GM12878 (cell line): ENCODE data around the gene FXYD7. TPM values are rescaled to one million over a fixed set of nuclear protein-coding genes. Genes with fewer than 3 reads are reported as not detected.

Source experiments
- ATAC-seq: fragments of 200-7000 bp; cut with Tn5 transposase; 3 replicates; pipeline ENCODE4 v1.9.1; 2020; ENCODE audit warnings: mild to moderate bottlenecking, moderate library complexity
- BruUV-seq: library from RNA; stranded (reverse); fragments of 400-500 nt; replicated peaks from 2 replicates; lab custom pipeline; 2021; lab: Mats Ljungman, UMichigan
- CTCF ChIA-PET: fragments of 300-600 bp; sonication (Branson Sonifier 250); formaldehyde crosslinking; extraction: SDS; loops from one replicate; lab custom pipeline; 2021; ENCODE audit warnings: inconsistent platforms; lab: Yijun Ruan, JAX
- POLR2A ChIA-PET: fragments of 350-600 bp; formaldehyde crosslinking; extraction: SDS; loops from one replicate; lab custom pipeline; 2021; ENCODE audit warnings: inconsistent platforms; lab: Charles Lee
- RAD21 ChIA-PET: fragments of 300-600 bp; sonication (Branson Sonifier 250); formaldehyde crosslinking; loops from one replicate; lab custom pipeline; 2023; ENCODE audit warnings: antibody characterized with exemption; ENCODE audit not compliant: unreplicated experiment; lab: Charles Lee
- SMC1A ChIA-PET: fragments of 300-600 bp; sonication (Branson Sonifier 250); formaldehyde crosslinking; loops from one replicate; lab custom pipeline; 2023; ENCODE audit not compliant: unreplicated experiment, uncharacterized antibody; lab: Charles Lee
- DNase-seq: peaks from one replicate; pipeline ENCODE4 v3.0.0-alpha.2; 2011; ENCODE audit warnings: low read depth, low spot score
- FAIRE-seq: peaks from 3 replicates; lab custom pipeline; 2011; peaks lifted over from hg19 to GRCh38; lab: Jason Lieb, UNC
- H2AFZ ChIP-seq: 2 replicates; pipeline ENCODE4 v1.6.0; 2011; ENCODE audit warnings: low read depth, low read length, control low read depth; ENCODE audit not compliant: control insufficient read depth
- H3K27ac ChIP-seq: 2 replicates; pipeline ENCODE4 v1.5.1; 2011; ENCODE audit warnings: control low read depth; ENCODE audit not compliant: control insufficient read depth, insufficient read depth
- H3K27me3 ChIP-seq, 2 experiments: replicated peaks in 1 of 2; 2 replicates each; pipeline versions ENCODE4 v1.6.0 to v1.6.1; 2011; ENCODE audit warnings: low read length in 1 of 2; ENCODE audit not compliant: control insufficient read depth in 2 of 2, insufficient read depth in 2 of 2
- H3K36me3 ChIP-seq, 2 experiments: 2 replicates each; pipeline ENCODE4 v1.5.1; 2011; ENCODE audit warnings: low read length in 1 of 2; ENCODE audit not compliant: control insufficient read depth in 2 of 2, insufficient read depth in 2 of 2
- H3K4me1 ChIP-seq: 2 replicates; pipeline ENCODE4 v1.6.1; 2011; ENCODE audit warnings: mild to moderate bottlenecking, low read length, moderate library complexity, mixed read lengths; ENCODE audit not compliant: control insufficient read depth, insufficient read depth
- H3K4me2 ChIP-seq: 2 replicates; pipeline ENCODE4 v1.6.0; 2011; ENCODE audit warnings: control low read depth; ENCODE audit not compliant: control insufficient read depth, insufficient read depth
- H3K4me3 ChIP-seq: fragments of 200-600 bp; sonication (generic); 2 replicates; pipeline ENCODE4 v1.5.1; 2016
- H3K79me2 ChIP-seq: 2 replicates; pipeline ENCODE4 v1.6.0; 2011; ENCODE audit warnings: low read length; ENCODE audit not compliant: control insufficient read depth, insufficient read depth
- H3K9ac ChIP-seq: 2 replicates; pipeline ENCODE4 v1.8.0; 2011; ENCODE audit warnings: low read length, control low read depth, mixed read lengths; ENCODE audit not compliant: control insufficient read depth, insufficient read depth
- H3K9me3 ChIP-seq: replicated peaks from 3 replicates; pipeline ENCODE4 v1.5.1; 2011; ENCODE audit warnings: mild to moderate bottlenecking, low read length; ENCODE audit not compliant: control insufficient read depth, insufficient read depth
- H4K20me1 ChIP-seq: 2 replicates; pipeline ENCODE4 v1.6.0; 2011; ENCODE audit not compliant: control insufficient read depth, insufficient read depth
- CREB1 ChIP-seq: IDR thresholded peaks from 2 replicates; pipeline ENCODE4 v1.6.1; 2012; ENCODE audit warnings: low read depth, mild to moderate bottlenecking, inconsistent platforms
- EGR1 ChIP-seq, 2 experiments: IDR thresholded peaks; 1 replicate in 1 of 2; 2 replicates in 1 of 2; pipeline ENCODE4 v1.6.1; 2011 to 2012; ENCODE audit warnings: low read depth in 2 of 2, low read length in 2 of 2, borderline replicate concordance in 1 of 2, mild to moderate bottlenecking in 1 of 2, moderate library complexity in 1 of 2
- GATAD2B ChIP-seq: fragments of 450-650 bp; conservative IDR thresholded peaks from 2 replicates; pipeline ENCODE4 v1.6.1; 2017; ENCODE audit warnings: low read depth, mild to moderate bottlenecking, moderate library complexity
- HDAC6 ChIP-seq: fragments of 200-600 bp; sonication (generic); IDR thresholded peaks from one replicate; pipeline ENCODE4 v1.8.0; 2017; ENCODE audit warnings: antibody characterized with exemption; ENCODE audit not compliant: unreplicated experiment
- KDM1A ChIP-seq: fragments of 200-600 bp; sonication (generic); IDR thresholded peaks from 2 replicates; pipeline ENCODE4 v1.6.1; 2016; ENCODE audit warnings: borderline replicate concordance
- NFIC ChIP-seq: IDR thresholded peaks from 2 replicates; pipeline ENCODE4 v1.6.1; 2012; ENCODE audit warnings: low read depth, mild to moderate bottlenecking, inconsistent platforms, low read length, moderate library complexity
- NFXL1 ChIP-seq: fragments of 450-650 bp; IDR thresholded peaks from 2 replicates; pipeline ENCODE4 v1.6.1; 2017; ENCODE audit warnings: antibody characterized with exemption, mild to moderate bottlenecking, borderline replicate concordance
- PAX5 ChIP-seq: IDR thresholded peaks from 2 replicates; pipeline ENCODE4 v1.6.1; 2011; ENCODE audit warnings: low read depth, low read length, borderline replicate concordance
- POLR2A ChIP-seq: IDR thresholded peaks from 2 replicates; pipeline ENCODE4 v1.6.1; 2011; ENCODE audit warnings: low read depth, mild to moderate bottlenecking, low read length
- SPI1 ChIP-seq: IDR thresholded peaks from 2 replicates; pipeline ENCODE4 v1.6.1; 2011; ENCODE audit warnings: low read depth, mild to moderate bottlenecking, low read length, moderate library complexity, borderline replicate concordance; ENCODE audit not compliant: insufficient read depth
- ZNF24 ChIP-seq: fragments of 450-650 bp; IDR thresholded peaks from 2 replicates; pipeline ENCODE4 v1.6.1; 2017; ENCODE audit warnings: antibody characterized with exemption, mild to moderate bottlenecking
- WGBS: methylation state at CpG from one replicate; pipeline ENCODE4 v1.1.6; 2016; ENCODE audit warnings: low lambda C conversion rate; ENCODE audit not compliant: insufficient replicate concordance, insufficient coverage; ENCODE audit errors: missing lambda C conversion rate; 5-methylcytosine and 5-hydroxymethylcytosine counted together
- in situ Hi-C: fragments of 300-500 bp; cut with MboI; formaldehyde crosslinking; loops from 9 replicates; pipeline ENCODE4 v1.14.3; 2018; ENCODE audit warnings: mixed read lengths
- intact Hi-C: fragments of 100-400 bp; cut with micrococcal nuclease; formaldehyde crosslinking; loops from one replicate; pipeline ENCODE4 v1.14.2; 2022; ENCODE audit not compliant: unreplicated experiment
- polyA plus RNA-seq, 11 experiments: library from polyadenylated mRNA; depleted of rRNA in 4 of 11; unstranded in 6 of 11; stranded (reverse) in 5 of 11; fragments of >200 nt; fragmentation: Nextera tagmentation in 4 of 11; fragmentation: Illumina TruSeq in 1 of 11; extraction: Ambion mirVana in 4 of 11; extraction: Trizol in 1 of 11; gene quantifications; 1 replicate in 1 of 11; 2 replicates in 10 of 11; pipeline versions ENCODE4 v1.2.1 to v1.2.3, GENCODE V29; 2011 to 2016; ENCODE audit warnings: inconsistent platforms in 2 of 11, missing spikeins in 2 of 11, low read depth in 1 of 11
- total RNA-seq, 4 experiments: library from RNA; depleted of rRNA in 3 of 4; stranded (reverse); fragments of >200 nt in 3 of 4; fragmentation: Illumina TruSeq in 1 of 4; extraction: Trizol in 1 of 4; gene quantifications; 2 replicates each; pipeline versions ENCODE4 v1.2.1 to v1.2.3, GENCODE V29; 2013 to 2021
- TF ChIP-seq, protein P1 (sequence below): IDR thresholded peaks from 2 replicates; pipeline ENCODE4 v1.6.1; 2012; ENCODE audit warnings: low read length, inconsistent platforms
- TF ChIP-seq, protein P2 (sequence below): fragments of 450-650 bp; IDR thresholded peaks from 2 replicates; pipeline ENCODE4 v1.6.1; 2018; ENCODE audit warnings: mild to moderate bottlenecking, low read depth, moderate library complexity; ENCODE audit not compliant: partially characterized antibody
- TF ChIP-seq, protein P3 (sequence below): fragments of 450-650 bp; IDR thresholded peaks from 2 replicates; pipeline ENCODE4 v1.6.1; 2014; ENCODE audit warnings: mild to moderate bottlenecking

Gene FXYD7
- total and polyA plus RNA-seq, 10 of the 15 experiments (the other 5 are each of a cell fraction or from before 2014, with no cell fraction given): 0.07 to 0.28 (median 0.12) TPM; not detected in 7

DNA sequence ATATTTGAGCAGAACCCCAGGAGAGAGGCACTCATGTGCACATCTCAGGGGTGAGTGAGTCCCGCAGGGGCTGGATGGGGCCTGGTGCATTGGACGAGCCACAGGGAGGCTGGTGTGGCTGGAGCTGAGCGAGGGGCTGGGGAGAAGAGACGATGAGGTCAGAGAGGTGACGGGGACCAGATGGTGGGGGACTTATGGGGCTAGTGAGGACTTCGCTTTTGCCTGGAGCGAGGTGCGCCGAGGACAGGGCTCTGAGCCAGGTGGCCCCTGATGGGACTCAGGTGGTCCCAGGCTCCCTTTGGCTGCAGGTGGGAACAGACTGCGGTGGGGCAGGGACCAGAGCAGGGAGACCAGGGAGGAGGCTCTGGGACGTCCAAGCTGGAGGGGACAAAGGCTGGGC, 34.3 kb upstream of the FXYD7 start (continued):
- TF ChIP-seq, protein P1, sequence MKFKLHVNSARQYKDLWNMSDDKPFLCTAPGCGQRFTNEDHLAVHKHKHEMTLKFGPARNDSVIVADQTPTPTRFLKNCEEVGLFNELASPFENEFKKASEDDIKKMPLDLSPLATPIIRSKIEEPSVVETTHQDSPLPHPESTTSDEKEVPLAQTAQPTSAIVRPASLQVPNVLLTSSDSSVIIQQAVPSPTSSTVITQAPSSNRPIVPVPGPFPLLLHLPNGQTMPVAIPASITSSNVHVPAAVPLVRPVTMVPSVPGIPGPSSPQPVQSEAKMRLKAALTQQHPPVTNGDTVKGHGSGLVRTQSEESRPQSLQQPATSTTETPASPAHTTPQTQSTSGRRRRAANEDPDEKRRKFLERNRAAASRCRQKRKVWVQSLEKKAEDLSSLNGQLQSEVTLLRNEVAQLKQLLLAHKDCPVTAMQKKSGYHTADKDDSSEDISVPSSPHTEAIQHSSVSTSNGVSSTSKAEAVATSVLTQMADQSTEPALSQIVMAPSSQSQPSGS: no peak

DNA sequence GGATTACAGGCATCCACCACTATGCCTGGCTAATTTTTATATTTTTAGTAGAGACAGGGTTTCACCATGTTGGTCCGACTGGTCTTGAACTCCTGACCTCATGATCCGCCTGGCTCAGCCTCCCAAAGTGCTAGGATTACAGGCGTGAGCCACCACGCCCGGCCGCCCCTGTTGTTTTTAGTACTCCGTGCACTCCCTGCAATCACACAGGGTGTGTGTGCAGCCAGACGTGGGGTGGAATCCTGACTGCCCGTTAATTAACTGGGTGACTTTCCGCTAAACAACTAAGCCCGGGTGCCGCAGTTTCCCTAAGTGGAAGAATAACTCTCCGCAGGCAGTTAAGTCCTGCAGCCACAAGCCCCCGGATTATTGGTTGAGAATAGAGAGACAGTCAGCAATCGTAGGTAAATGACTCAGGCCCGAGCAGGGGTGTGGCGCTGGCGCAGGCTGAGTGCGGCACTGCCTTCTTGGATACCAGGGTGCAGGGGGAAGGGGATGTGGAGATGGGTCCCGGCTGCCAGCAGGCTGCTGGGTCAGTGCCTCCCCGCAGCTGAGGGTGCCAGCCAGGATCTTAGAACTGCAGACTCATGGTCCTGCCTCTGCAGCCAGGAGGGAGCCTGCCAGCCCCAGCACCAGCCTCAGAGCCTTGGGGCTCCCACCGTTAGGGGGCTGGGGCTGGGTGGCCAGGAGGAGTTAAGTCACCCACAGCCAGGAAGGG, 33.5 kb upstream of the FXYD7 start:
- ATAC-seq (no peak), FAIRE-seq (no peak), DNase-seq (no peak)
- H3K4me2 ChIP-seq: no peak overlapping the region
- H3K79me2 ChIP-seq: no peaks in the 10 kb centered on the region
- no peak overlapping the region for H3K27ac ChIP-seq
- H2AFZ ChIP-seq: no peak overlapping the region
- no TSS peak for BruUV-seq
- ChIA-PET SMC1A (no interaction called here), RAD21 (no interaction called here), CTCF (interaction anchor here (0.6 to 1.4 kb wide), 2 partner anchors 89 to 108 kb away, joined by 3 to 4 read pairs; no protein-coding TSS in a partner anchor), POLR2A (no interaction called here)
- no peak overlapping the region for H3K4me3 ChIP-seq
- TF ChIP-seq, protein P2, sequence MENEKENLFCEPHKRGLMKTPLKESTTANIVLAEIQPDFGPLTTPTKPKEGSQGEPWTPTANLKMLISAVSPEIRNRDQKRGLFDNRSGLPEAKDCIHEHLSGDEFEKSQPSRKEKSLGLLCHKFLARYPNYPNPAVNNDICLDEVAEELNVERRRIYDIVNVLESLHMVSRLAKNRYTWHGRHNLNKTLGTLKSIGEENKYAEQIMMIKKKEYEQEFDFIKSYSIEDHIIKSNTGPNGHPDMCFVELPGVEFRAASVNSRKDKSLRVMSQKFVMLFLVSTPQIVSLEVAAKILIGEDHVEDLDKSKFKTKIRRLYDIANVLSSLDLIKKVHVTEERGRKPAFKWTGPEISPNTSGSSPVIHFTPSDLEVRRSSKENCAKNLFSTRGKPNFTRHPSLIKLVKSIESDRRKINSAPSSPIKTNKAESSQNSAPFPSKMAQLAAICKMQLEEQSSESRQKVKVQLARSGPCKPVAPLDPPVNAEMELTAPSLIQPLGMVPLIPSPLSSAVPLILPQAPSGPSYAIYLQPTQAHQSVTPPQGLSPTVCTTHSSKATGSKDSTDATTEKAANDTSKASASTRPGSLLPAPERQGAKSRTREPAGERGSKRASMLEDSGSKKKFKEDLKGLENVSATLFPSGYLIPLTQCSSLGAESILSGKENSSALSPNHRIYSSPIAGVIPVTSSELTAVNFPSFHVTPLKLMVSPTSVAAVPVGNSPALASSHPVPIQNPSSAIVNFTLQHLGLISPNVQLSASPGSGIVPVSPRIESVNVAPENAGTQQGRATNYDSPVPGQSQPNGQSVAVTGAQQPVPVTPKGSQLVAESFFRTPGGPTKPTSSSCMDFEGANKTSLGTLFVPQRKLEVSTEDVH: no peak
- TF ChIP-seq GATAD2B: no peak
- no peak for TF ChIP-seq POLR2A
- no peak for TF ChIP-seq EGR1 (IDR thresholded peaks at IDR 0.05; ENCODE audit: borderline replicate concordance in 1 of 2, low read depth in 2 of 2, low read length in 2 of 2)
- no peak for TF ChIP-seq CREB1
- no peak for TF ChIP-seq NFIC
- TF ChIP-seq SPI1: no peak
- no peak for TF ChIP-seq PAX5
- no peak for TF ChIP-seq HDAC6
- TF ChIP-seq, protein P3, sequence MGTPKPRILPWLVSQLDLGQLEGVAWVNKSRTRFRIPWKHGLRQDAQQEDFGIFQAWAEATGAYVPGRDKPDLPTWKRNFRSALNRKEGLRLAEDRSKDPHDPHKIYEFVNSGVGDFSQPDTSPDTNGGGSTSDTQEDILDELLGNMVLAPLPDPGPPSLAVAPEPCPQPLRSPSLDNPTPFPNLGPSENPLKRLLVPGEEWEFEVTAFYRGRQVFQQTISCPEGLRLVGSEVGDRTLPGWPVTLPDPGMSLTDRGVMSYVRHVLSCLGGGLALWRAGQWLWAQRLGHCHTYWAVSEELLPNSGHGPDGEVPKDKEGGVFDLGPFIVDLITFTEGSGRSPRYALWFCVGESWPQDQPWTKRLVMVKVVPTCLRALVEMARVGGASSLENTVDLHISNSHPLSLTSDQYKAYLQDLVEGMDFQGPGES: no peak
- TF ChIP-seq KDM1A: no peak
- TF ChIP-seq ZNF24: no peak
- TF ChIP-seq NFXL1: no peak
- in situ Hi-C loops (no loop called here), intact Hi-C loops (no loop called here)
- no peaks in the 10 kb centered on the region for H3K36me3 ChIP-seq
- H3K27me3 ChIP-seq: peaks cover 0 to 2% of the 10 kb centered on the region in 2 experiments; a peak in 1 of 4 replicates
- H3K9ac ChIP-seq: no peak overlapping the region
- H4K20me1 ChIP-seq: no peaks in the 10 kb centered on the region
- H3K9me3 ChIP-seq: no peaks in the 10 kb centered on the region; the same call in 2 of the 3 replicates
- no peaks in the 10 kb centered on the region for H3K4me1 ChIP-seq
- 45% methylated on average over 22 of the region's 22 CpGs for WGBS
